Fibroblast of skin of left biceps (primary cell): Measurements from ENCODE around the gene OR9Q1.

Experiments
- DNase-seq, 2 experiments: peaks; one replicate each; pipeline ENCODE4 v3.0.0-alpha.2; 2013; ENCODE audit warnings: low read depth in 2 of 2

OR9Q1 gene

DNA sequence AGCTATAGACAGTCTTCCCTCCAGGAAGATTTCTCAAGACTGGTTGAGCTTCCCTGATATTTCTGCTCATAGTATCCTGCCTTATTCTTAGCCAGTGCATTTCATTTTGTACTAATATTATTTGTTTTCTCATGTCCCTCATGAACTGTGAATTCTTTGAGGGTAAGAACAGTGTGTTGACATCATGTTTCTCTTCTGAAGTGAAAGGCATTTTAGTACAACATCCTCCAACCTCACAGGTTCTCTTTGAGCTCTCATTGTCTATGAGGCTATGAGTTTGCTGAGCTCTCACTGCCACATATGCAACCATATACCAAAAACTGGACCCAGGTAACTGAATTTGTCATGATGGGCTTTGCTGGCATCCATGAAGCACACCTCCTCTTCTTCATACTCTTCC is 7.0 kb downstream of the OR9Q1 start, which contains the start of gene OR6Q1:
Gene OR6Q1 (plus strand): TSS at position 301 of the 400 bp plus-strand sequence. CDS start 0 bp downstream, at position 301.
- no peak for DNase-seq

DNA sequence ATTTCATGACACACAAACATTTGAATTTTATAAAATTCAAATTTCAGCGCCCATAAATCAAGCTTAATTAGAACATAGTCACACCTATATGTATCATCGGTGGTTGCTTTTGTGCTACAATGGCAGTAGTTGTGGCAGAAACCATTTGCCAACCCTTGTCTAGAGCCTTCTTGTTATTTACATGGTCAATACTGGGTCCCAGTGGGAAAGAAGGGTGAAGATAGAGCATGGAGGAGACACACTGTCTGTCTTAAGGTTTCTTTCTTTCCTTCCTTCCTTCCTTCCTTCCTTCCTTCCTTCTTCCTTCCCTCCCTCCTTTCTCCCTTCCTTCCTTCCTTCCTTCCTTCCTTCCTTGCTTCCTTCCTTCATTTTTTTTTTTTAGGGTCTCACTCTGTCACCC is 10.8 kb downstream of the OR9Q1 start:
- no peak for DNase-seq

DNA sequence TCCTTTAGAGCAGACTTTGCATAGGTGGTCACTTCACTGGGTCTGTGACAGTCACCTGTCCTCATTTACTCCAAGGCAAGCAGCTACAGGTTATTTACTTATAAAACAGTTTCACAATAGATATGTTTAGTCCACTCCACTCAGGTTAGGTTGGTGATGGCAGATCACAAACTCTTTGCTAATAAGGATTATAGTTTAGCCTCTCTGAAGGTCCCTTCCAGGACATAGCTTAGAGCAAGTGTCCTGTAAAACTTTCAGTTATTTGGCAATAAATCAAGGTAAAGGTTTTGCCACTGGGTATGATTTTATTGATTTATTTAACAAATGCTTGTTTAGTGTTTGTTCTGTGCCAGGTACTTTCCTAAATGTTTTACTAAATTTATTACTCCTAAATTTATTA is 15.9 kb downstream of the OR9Q1 start:
- DNase-seq, result no peak

DNA sequence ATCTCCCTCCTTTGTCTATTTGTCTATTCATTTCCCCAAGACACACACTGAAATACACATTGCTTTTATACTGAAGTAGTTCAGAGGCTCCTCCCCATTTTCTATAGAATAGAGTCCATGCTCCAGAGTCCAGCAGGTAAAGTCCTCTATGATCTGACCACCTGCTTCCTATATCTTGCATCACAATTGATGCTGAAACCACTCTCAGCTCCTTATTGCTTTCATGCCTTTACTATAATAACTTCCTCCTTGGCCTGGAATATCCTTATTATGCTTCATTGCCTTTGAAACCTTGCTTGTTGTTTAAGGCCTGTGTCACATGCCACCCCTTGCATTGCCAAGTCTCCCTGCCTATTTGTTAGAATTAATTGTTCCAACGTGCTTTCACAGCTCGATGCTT is 19.7 kb downstream of the OR9Q1 start:
- no peak for DNase-seq

DNA sequence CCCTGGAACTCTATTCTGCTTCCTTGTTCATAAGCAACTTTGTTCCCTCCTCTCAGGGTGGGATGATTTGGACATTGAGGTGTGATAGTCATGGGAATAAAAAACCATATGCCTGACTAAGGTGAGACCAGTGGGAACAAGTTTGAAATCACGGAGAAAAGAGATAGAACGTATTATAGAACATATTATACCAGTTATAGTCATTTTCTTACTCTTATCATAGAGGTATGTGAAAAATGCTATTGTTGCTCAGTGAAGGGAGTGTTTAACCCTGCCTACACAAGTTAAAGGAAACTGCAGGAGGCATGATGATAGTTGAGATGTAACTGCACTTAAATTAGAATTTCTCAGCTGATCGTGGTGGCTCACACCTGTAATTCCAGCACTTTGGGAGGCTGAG is 22.6 kb downstream of the OR9Q1 start:
- DNase-seq, result no peak

DNA sequence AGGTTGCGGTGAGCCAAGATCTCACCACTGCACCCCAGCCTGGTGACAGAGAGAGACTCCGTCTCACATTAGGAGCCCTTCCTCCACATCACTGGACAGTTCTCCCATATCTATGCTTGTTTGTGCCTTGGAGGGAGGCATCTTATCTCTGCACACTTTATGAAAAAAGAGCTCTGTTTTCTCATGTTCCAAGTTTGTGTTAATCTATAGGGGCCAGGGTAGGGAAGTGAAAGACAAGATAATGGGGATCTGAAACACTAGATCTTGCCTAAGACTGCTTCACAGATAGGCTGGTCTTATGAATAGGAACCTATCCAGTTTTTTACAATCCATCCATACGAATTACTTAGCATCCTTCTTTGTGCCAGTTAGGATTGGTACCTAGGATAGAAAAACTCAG is 24.1 kb downstream of the OR9Q1 start:
- no peak for DNase-seq

DNA sequence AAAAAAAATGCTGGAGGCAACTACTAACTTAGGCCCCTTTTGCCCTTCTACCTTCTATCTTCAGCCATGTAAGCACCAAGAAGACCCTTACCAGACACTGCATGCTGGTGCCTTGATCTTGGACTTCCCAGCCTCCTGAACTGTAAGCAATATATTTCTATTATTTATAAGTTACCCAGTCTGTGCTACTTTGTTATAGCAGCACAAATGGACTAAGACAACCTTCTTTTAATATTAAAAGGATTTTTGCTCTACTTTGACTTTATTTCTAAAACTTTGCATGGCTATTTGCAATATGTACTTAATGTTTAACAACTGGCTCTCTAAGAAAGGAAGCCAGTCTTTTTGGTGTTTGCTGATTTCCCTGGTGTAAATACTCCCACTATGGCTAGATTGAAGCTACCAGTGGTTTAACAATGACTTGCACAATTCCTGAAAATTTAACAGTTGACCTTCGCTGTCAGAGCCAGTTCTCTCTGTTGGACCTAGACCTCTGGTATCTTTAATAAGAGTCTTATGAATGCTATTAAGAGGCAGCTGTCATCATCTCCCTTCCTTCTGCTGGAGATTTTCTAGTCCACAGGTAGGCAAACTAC is 32.2 kb downstream of the OR9Q1 start:
- DNase-seq, result no peak

DNA sequence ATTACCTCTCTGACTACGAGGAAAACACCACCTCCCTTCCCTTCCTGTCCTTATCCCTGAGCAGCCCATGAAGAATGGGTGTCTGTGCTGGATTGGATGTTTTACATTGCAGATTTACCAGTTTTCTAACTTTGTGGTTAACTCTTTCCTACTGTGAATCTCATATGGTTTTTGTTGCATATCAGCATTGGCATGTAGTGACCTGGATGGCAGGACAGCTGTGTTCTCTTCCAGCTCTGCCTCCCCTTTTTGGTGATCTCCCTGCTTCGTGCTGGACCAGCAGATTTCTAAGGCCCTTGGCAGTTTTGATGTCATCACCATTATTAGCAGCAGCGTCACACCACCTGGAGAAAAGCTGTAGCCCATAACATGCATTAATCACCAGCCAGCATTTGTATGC is 33.8 kb downstream of the OR9Q1 start:
- no peak for DNase-seq

DNA sequence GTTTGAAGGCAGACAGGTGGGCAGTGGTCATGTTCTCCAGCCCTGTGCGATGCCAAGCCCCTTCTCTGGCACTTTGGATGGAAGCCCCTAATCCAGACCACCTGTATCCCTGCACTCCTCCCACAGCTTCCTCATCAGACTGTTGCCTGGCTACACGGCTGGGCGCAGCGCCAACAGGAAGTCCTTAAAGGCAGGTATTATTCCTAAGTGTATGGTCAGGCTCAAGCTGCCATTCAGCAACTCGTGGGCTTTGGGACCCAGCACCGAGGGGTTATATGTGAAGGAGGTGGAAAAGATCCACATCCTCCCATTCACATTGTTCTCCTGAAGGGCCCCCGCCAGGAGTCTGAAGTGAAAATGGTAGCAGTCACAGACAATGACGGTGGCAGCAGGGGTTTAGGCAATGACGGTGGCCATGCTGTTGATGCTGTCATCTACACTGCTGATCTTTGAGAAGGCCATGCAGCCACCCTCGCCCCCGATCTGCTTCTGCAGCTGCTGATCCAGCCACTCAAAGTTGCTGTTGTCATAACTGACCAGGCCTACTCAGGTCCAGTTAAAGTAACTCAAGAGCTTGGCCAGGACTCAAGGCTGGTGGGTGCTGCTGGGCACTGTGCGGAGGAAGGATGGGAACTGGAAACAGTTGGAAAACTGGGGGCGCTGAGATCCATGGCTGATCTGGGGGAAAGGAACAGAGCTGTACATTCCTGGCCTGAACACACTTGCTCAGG is 34.8 kb downstream of the OR9Q1 start:
- DNase-seq, result no peak

DNA sequence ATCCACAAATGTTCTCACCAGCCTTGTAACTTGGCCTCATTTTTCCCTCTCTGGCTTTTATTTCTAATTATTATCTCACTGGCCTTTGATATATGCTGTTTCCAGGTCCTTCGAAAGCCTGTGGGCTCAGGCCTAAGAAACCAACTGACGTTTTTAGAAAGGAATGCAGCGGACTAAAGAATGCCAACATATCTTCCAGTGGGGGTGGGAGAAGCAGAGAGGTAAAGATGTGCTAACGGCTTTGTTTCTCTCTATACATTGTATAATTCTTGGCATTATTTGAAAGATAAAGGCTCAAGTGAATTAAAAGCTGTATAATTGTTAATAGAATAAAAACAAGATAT is 35.3 kb downstream of the OR9Q1 start:
- peak; percentile 51 to 56 for DNase-seq

DNA sequence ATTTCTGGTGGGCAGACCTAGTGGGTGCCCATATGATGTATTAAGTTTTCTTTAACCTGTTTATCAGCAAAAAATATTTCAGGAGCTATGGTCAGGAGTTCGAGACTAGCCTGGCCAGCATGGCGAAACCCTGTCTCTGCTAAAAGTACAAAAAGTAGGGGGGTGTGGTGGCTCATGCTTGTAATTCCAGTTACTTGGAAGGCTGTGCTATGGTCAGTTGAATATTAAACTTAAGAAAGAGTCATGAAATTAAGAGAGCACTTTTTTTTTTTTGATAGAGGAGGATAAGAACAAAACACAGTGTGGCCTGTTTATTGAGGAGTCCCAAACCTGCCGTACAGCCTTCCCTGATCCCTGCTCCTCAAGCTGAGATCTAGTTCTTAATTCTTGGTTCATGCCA is 36.9 kb downstream of the OR9Q1 start:
- no peak for DNase-seq

DNA sequence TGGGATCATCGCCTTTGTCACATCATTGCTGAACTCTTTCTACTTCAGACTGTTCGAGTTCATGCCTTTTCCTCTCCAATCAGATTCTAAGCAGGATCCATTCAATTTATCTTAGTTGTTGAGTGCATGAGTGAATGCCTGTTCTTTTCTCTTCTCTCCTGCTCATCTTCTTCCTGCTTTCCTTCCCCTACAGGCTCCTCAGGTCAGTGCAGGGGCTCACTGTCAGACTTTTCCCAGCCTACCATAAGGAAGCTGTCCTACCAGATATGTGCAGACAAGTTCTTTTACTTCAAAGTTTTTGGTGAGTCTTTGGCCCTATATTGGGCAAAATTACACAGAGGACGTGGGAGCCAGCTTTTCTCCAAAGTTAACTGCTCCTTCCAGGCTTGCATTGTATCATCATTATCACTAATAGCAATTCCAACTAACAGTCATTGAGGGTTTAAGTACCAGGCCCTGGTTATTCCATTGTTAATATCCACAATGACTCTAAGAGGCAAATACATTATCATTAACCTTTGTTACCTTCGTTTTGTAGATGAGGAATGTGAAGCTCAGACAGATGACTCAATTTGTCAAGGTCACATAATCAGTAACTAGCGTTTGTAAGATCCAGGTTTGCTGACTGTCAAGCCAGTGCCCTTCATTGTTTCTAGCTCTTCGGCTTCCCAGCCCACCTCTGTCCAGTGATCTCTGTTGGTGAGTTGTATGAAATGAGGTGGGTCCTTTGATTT is 37.4 kb downstream of the OR9Q1 start:
- no peak for DNase-seq

DNA sequence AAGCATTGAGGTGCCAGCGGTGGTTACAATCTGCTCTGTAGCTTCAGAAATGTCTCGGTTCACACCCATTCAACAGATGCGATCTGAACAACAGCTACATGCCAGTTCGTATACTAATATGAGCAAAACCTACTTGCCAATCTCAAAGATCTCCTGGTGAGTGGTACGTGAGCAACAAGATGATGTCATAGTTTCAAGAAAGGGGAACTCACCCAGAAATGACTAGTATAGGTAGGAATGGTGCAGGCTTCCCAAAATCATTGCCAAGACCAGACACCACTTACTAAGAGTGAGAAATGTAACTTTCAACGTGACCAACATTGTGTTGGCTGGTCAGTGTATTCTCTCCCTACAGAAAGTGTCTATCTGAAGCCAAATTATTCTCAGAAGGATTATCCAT is 38.1 kb downstream of the OR9Q1 start:
- peak; percentile 14 to 16 for DNase-seq

DNA sequence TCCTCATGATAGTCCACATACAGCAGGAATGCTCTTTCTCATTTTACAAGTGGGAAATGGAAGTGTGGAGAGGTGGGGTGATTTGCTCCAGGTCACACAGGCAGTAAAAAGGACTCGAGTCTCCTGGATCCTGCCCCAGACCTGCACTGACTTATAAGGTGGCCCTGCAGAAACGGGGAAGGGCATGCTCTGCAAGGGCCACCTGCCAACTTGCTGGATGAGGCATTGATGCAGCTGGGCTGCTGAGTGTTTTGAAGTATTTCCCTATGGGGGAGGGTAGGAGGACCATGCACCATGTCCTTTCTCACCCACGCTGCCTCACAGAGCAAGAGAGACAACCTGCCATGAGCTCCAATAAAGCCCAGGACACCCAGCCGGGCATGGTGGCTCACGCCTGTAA is 44.0 kb downstream of the OR9Q1 start:
- DNase-seq, result no peak

DNA sequence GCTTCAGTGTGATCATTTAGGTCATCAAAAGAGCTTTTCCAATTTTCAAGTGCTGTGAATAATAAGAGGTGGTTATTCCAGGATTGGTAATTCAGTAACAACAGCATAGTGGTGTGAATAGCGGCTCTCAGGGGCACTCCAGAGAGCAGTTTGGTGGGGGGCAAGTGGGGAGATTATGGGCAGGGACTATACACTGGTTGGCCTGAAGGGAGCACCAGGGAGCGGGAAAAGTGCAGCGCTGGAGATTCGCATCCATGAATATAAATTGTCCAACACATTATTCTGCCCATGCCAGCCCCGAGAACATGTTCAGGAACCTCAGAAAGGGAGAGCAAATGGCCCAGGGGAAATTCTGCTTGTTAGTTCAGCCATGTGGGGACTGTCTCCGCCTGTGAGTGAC is 45.0 kb downstream of the OR9Q1 start:
- no peak for DNase-seq

DNA sequence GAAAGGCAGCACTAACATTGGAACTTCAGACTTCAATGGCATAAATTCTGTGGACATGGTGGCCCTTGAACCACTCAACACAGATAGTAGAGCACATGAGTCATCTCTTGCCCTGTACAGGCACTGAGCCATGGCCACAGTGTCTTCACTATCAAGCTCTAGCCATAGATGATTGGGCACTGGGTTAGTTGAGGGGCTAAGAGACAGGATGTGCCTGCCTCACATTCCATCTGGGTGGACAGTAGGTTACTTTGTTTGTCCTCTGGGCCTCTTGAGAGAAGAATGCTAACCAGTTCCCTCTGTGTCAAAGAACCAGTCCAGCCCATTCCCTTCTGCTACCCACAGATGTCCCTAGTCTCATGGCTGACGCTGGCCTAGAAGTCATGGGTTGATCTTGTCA is 46.9 kb downstream of the OR9Q1 start:
- DNase-seq, result no peak

DNA sequence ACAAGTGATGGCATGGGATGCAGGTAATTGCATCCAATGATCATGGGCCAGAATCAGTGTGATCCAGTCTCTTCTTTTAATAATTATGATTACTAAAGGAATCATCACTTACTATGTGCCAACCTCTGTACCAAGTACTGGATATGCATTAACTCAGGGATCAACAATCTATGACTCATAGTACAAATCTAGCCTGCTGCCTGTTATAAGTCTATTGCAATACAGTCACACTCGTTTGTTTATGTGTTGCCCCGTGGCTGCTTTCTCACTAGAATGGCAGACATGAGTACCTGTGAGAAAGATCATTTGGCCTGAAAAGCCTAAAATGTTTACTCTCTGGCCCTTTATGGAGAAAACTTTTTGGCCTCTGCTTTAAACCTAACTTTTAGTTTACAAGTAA is 52.1 kb downstream of the OR9Q1 start:
- no peak for DNase-seq

DNA sequence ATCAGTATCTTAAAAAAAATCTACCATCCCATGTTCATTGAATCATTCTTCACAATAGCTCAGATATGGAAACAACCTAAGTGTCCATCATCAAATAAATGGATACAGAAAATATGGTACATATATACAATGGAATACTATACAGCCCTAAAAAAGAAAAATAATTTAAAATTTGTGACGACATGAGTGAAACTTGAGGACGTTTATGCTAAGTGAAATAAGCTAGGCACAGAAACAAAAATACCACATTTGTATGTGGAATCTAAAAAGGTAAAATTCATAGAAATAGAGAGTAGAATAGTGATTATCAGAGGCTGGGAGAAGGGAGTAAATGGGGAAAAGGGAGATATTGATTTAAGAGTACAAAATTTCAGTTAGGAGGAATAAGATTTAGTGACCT is 62.8 kb downstream of the OR9Q1 start:
- no peak for DNase-seq

DNA sequence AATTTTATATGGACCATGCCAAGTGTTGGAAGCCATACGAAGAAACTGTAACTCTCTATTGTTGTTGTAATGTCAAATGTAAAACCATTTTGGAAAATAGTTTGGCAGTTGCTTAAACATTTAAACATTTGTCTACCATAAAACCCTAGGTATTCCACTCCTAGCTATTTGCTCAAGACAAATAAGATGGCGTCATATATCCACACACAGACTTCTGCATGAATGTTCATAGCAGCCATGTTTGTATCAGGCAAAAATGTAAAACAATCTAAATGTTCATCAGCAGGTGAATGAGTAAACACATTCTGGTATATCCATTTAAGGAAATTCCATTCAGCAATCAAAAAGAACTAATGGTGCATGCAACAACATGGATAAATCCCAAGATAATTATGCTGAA is 73.8 kb downstream of the OR9Q1 start:
- no peak for DNase-seq

DNA sequence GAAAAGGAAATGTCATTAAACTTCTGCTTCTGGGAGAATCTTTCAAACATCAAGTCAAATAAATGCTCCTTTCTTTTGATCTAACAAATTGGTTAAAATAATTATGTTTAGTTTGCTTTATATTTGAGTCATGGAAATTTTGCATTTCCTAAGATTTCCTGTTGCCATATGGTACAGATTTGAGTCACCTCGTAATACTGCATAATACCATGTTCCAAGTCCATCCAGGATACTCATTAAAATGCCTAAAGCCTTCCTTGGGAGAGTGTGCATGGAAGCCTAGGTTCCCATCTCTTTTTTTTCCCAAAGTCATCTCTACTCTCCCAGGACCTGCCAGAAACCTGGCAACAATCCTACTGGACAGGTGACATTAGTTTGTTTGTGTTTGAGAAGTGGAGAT is 97.4 kb downstream of the OR9Q1 start:
- no peak for DNase-seq

DNA sequence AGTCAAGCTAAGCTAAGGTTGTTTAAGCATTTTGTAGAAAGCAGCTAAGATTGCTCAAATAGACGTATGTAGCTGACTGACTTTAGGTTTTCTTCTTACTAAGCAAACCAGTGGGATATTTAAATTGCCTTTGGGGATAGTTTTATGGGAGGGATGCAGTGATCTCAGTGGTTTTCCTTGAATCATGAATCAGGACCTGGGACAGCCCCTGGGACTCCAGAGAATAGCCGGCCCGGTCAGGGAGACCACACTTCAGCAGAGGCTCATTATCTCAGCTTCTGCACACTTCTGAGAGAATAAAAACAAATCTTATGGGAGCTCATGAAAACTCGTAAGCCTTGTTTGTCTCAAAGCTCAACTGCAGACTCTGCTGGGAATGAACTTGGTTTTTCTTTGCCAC is 101.8 kb downstream of the OR9Q1 start, which contains the start of gene OR9I1:
Gene OR9I1 (minus strand): TSS at position 62 of the 400 bp plus-strand sequence. CDS start 6,086 bp downstream, outside the sequence.
- no peak for DNase-seq

DNA sequence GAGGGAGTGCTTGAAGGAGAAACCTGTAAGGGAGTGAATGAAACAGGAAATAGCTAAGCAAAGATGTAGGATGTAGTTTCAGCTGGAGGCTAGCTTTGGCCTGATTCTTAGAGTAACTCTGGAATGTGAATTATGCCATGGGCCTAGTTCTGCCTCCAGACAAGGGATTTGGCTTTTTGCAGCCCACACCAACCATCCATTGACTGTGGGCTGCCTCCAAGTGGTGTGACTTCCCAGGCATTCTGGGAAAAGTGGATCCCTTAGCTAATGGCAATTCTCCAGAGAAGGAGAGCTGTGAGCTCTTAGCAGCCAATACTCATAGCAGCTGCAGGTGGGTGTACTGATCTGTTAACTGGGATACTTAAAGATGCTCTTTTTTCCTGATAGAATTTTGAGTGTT is 103.7 kb downstream of the OR9Q1 start:
- DNase-seq, result no peak
